OCI-LY3 (cell line): Measurements from ENCODE around the gene WIPF3.

Source experiments
- H2AFZ ChIP-seq: fragments of 200-600, 300-600 bp; shearing (Covaris generic); 2 replicates; pipeline ENCODE4 v1.6.0; 2014; ENCODE audit warnings: antibody characterized with exemption, low read depth, low read length
- H3K27ac ChIP-seq: fragments of 200-600, 300-600 bp; sonication (generic); 2 replicates; pipeline ENCODE4 v1.5.1; 2014; ENCODE audit warnings: mild to moderate bottlenecking, low read length, moderate library complexity, mixed read lengths
- H3K27me3 ChIP-seq: fragments of 200-600, 300-600 bp; sonication (generic); 2 replicates; pipeline ENCODE4 v1.6.1; 2014; ENCODE audit warnings: low read depth, low read length, mixed read lengths
- H3K36me3 ChIP-seq: fragments of 200-600, 300-600 bp; sonication (generic); replicated peaks from 2 replicates; pipeline ENCODE3; 2014; ENCODE audit warnings: low read depth, low read length, mixed read lengths
- H3K4me1 ChIP-seq: fragments of 300-600, 200-600 bp; sonication (generic); 2 replicates; pipeline ENCODE4 v1.6.1; 2014; ENCODE audit warnings: low read length, mixed read lengths
- H3K4me2 ChIP-seq: fragments of 200-600, 300-600 bp; sonication (generic); 2 replicates; pipeline ENCODE4 v1.6.1; 2014; ENCODE audit warnings: low read length, mixed read lengths
- H3K4me3 ChIP-seq: fragments of 300-600, 200-600 bp; sonication (generic); 2 replicates; pipeline ENCODE4 v1.5.1; 2014; ENCODE audit warnings: antibody characterized with exemption, mild to moderate bottlenecking, low read length, moderate library complexity
- H3K79me2 ChIP-seq: fragments of 300-600, 200-600 bp; shearing (Covaris generic); 2 replicates; pipeline ENCODE4 v1.6.1; 2014; ENCODE audit warnings: mild to moderate bottlenecking, low read length, mixed read lengths
- H3K9ac ChIP-seq: fragments of 300-600, 200-600 bp; shearing (Covaris generic); 2 replicates; pipeline ENCODE4 v1.6.0; 2014; ENCODE audit warnings: mild to moderate bottlenecking, low read length, moderate library complexity
- H3K9me3 ChIP-seq: fragments of 200-600, 300-600 bp; shearing (Covaris generic); 2 replicates; pipeline ENCODE4 v1.6.1; 2014; ENCODE audit warnings: low read length, mixed read lengths; ENCODE audit not compliant: insufficient read depth
- H4K20me1 ChIP-seq: fragments of 200-600, 300-600 bp; sonication (generic); 2 replicates; pipeline ENCODE4 v1.6.1; 2016; ENCODE audit warnings: low read length, mixed read lengths; ENCODE audit not compliant: insufficient read depth
- CTCF ChIP-seq: fragments of 200-600, 300-600 bp; sonication (generic); IDR thresholded peaks from 2 replicates; pipeline ENCODE4 v1.5.1; 2014; ENCODE audit warnings: antibody characterized with exemption, low read length, low read depth
- EZH2phosphoT487 ChIP-seq: fragments of 200-600 bp; shearing (Covaris generic); IDR thresholded peaks from 2 replicates; pipeline ENCODE4 v1.6.1; 2018; ENCODE audit warnings: antibody characterized with exemption, mixed run types, low read depth

Gene WIPF3

GRCh38 chr7:29853072-29853471 lies 46.8 kb downstream of the WIPF3 start:
- Histone ChIP-seq H3K27me3 (0 out of 2 replicates have a peak, but pooled peaks cover 15% of the 10 kb centered on the region), H3K9ac (no peak overlapping the region), H3K4me2 (no peak overlapping the region), H3K79me2 (no peaks in the 10 kb centered on the region), H3K9me3 (no peaks in the 10 kb centered on the region), H4K20me1 (no peaks in the 10 kb centered on the region), H2AFZ (no peak overlapping the region), H3K36me3 (no peaks in the 10 kb centered on the region), H3K4me3 (no peak overlapping the region), H3K4me1 (no peaks in the 10 kb centered on the region), H3K27ac (no peak overlapping the region)
- TF ChIP-seq CTCF (no peak), EZH2phosphoT487 (no peak)

- no peak for TF ChIP-seq CTCF
- no peak for TF ChIP-seq EZH2phosphoT487
- Histone ChIP-seq H2AFZ (no peak overlapping the region), H4K20me1 (no peaks in the 10 kb centered on the region), H3K9me3 (no peaks in the 10 kb centered on the region), H3K4me3 (no peak overlapping the region), H3K4me1 (no peaks in the 10 kb centered on the region), H3K79me2 (no peaks in the 10 kb centered on the region), H3K36me3 (no peaks in the 10 kb centered on the region), H3K27me3 (0 out of 2 replicates have a peak, but pooled peaks cover 15% of the 10 kb centered on the region), H3K9ac (no peak overlapping the region), H3K27ac (no peak overlapping the region), H3K4me2 (no peak overlapping the region)
These were observed 47.5 kb downstream of the WIPF3 start for GRCh38 chr7:29853789-29854188.

- Histone ChIP-seq H3K27me3 (0 out of 2 replicates have a peak, but pooled peaks cover 12% of the 10 kb centered on the region), H2AFZ (no peak overlapping the region), H4K20me1 (no peaks in the 10 kb centered on the region), H3K36me3 (no peaks in the 10 kb centered on the region), H3K27ac (no peak overlapping the region), H3K9ac (no peak overlapping the region), H3K4me3 (no peak overlapping the region), H3K9me3 (no peaks in the 10 kb centered on the region), H3K4me2 (no peak overlapping the region), H3K4me1 (no peaks in the 10 kb centered on the region), H3K79me2 (no peaks in the 10 kb centered on the region)
- TF ChIP-seq EZH2phosphoT487 (no peak), CTCF (no peak)
These were observed 48.1 kb downstream of the WIPF3 start for GRCh38 chr7:29854257-29854938.

GRCh38 chr7:29857654-29858053 lies 51.3 kb downstream of the WIPF3 start:
- H3K9me3 ChIP-seq = no peaks in the 10 kb centered on the region
- no peaks in the 10 kb centered on the region for H3K4me1 ChIP-seq
- no peak overlapping the region for H3K27ac ChIP-seq
- no peak overlapping the region for H3K4me2 ChIP-seq
- H3K27me3 ChIP-seq = 0 out of 2 replicates have a peak, but pooled peaks cover 12% of the 10 kb centered on the region
- no peaks in the 10 kb centered on the region for H3K36me3 ChIP-seq
- no peaks in the 10 kb centered on the region for H4K20me1 ChIP-seq
- H2AFZ ChIP-seq = no peak overlapping the region
- no peaks in the 10 kb centered on the region for H3K79me2 ChIP-seq
- H3K9ac ChIP-seq = no peak overlapping the region
- H3K4me3 ChIP-seq = no peak overlapping the region
- TF ChIP-seq CTCF (no peak), EZH2phosphoT487 (no peak)
